Panc1 (cell line): Measurements from ENCODE around the gene PRC1. TPM values are rescaled to one million over a fixed set of nuclear protein-coding genes. Genes with fewer than 3 reads are reported as not detected.

Experiments used
- ATAC-seq: fragments of 200-7000 bp; cut with Tn5 transposase; 2 replicates; pipeline ENCODE4 v1.9.1; 2020; ENCODE audit warnings: mild to moderate bottlenecking, moderate library complexity
- BruUV-seq: library from RNA; stranded (reverse); fragments of 400-500 nt; replicated peaks from 2 replicates; lab custom pipeline; 2021; lab: Mats Ljungman, UMichigan
- CTCF ChIA-PET: fragments of 300-600 bp; sonication (Branson Sonifier 250); formaldehyde crosslinking; loops from one replicate; lab custom pipeline; 2022; ENCODE audit warnings: antibody characterized with exemption; lab: Charles Lee
- POLR2A ChIA-PET: fragments of 300-600 bp; sonication (Branson Sonifier 250); formaldehyde crosslinking; loops from one replicate; lab custom pipeline; 2022; ENCODE audit warnings: antibody characterized with exemption; lab: Charles Lee
- DNase-seq: peaks from one replicate; pipeline ENCODE4 v3.0.0-alpha.2; 2010; ENCODE audit warnings: low read depth, low spot score
- H3K27ac ChIP-seq: 2 replicates; pipeline ENCODE4 v1.5.1; 2011; ENCODE audit warnings: mild to moderate bottlenecking, low read length, inconsistent platforms
- H3K27me3 ChIP-seq: fragments of 200-500 bp; sonication (Bioruptor generic); 2 replicates; pipeline ENCODE4 v1.6.0; 2014; ENCODE audit warnings: low read length, inconsistent platforms; ENCODE audit not compliant: control insufficient read depth, insufficient read depth
- H3K36me3 ChIP-seq: fragments of 200-500 bp; sonication (Bioruptor generic); 2 replicates; pipeline ENCODE4 v1.5.1; 2014; ENCODE audit warnings: inconsistent platforms, mild to moderate bottlenecking, low read length, moderate library complexity; ENCODE audit not compliant: control insufficient read depth, insufficient read depth
- H3K4me1 ChIP-seq: 2 replicates; pipeline ENCODE4 v1.5.1; 2011; ENCODE audit warnings: inconsistent platforms, mild to moderate bottlenecking, low read length, moderate library complexity; ENCODE audit not compliant: control insufficient read depth, insufficient read depth
- H3K4me3 ChIP-seq, 2 experiments: 2 replicates each; pipeline ENCODE4 v1.5.1; 2011 to 2012; ENCODE audit warnings: low read depth in 2 of 2, low read length in 2 of 2, mild to moderate bottlenecking in 2 of 2, inconsistent platforms in 1 of 2, moderate library complexity in 1 of 2
- H3K9me3 ChIP-seq: fragments of 200-500 bp; sonication (Bioruptor generic); 2 replicates; pipeline ENCODE4 v1.5.1; 2014; ENCODE audit warnings: low read depth, mild to moderate bottlenecking, inconsistent platforms, low read length, moderate library complexity; ENCODE audit not compliant: control insufficient read depth, insufficient read depth
- POLR2AphosphoS5 ChIP-seq: IDR thresholded peaks from 2 replicates; pipeline ENCODE4 v1.6.1; 2012; ENCODE audit warnings: mild to moderate bottlenecking, low read depth, low read length, moderate library complexity
- SIN3A ChIP-seq: IDR thresholded peaks from 2 replicates; pipeline ENCODE4 v1.6.1; 2012; ENCODE audit warnings: low read depth, mild to moderate bottlenecking, low read length, moderate library complexity, borderline replicate concordance; ENCODE audit not compliant: insufficient read depth
- TCF7L2 ChIP-seq: IDR thresholded peaks from 2 replicates; pipeline ENCODE4 v1.6.1; 2011; ENCODE audit warnings: mild to moderate bottlenecking, low read depth, low read length, inconsistent platforms
- in situ Hi-C: cut with HindIII; loops from 2 replicates; pipeline ENCODE4 v1.10.0; 2016; ENCODE audit warnings: low sequenced_read_pairs, low pct_unique_long_range_greater_than_20kb
- intact Hi-C: fragments of 100-400 bp; cut with micrococcal nuclease; formaldehyde crosslinking; loops from one replicate; pipeline ENCODE4 v1.10.0; 2022; ENCODE audit not compliant: unreplicated experiment
- total RNA-seq: library from RNA; stranded (reverse); gene quantifications from one replicate; pipeline ENCODE4 v1.2.1, GENCODE V29; 2021; ENCODE audit not compliant: unreplicated experiment
- TF ChIP-seq, protein P1 (sequence below), 2 experiments: IDR thresholded peaks; 2 replicates each; pipeline ENCODE4 v1.6.1; 2011 to 2012; ENCODE audit warnings: low read depth in 2 of 2, control low read depth in 1 of 2, low read length in 1 of 2, mild to moderate bottlenecking in 1 of 2, moderate library complexity in 1 of 2; ENCODE audit not compliant: insufficient read depth in 1 of 2
- TF ChIP-seq, protein P2 (sequence below): fragments of 450-650 bp; IDR thresholded peaks from 2 replicates; pipeline ENCODE4 v1.5.1; 2017; ENCODE audit warnings: mild to moderate bottlenecking

The PRC1 gene
- total RNA-seq, 1 experiment from 2014 or later = 228 TPM

- ChIA-PET CTCF (interaction anchor here (0.5 to 3.1 kb wide), 8 partner anchors 10 to 285 kb away, joined by 3 to 16 read pairs (median 4); partner anchors contain the start of genes FES and MAN2A2), POLR2A (interaction anchor here (0.6 kb wide), 1 partner anchor 16 kb away, joined by 4 read pairs; no protein-coding TSS in a partner anchor)
- intact Hi-C loops = no loop called here
- peaks cover 2% of the 10 kb centered on the region; the same call in 1 of the 2 replicates for H3K36me3 ChIP-seq
- peak overlapping the region; percentile 20; the same call in 1 of the 2 replicates for H3K27ac ChIP-seq
- ATAC-seq = no peak
- peak overlapping the region; percentile 76 to 78; a peak in 3 of 4 replicates for H3K4me3 ChIP-seq
- in situ Hi-C loops = no loop called here
- TF ChIP-seq TCF7L2 (no peak), POLR2AphosphoS5 (no peak), SIN3A (no peak)
- TF ChIP-seq, protein P1, sequence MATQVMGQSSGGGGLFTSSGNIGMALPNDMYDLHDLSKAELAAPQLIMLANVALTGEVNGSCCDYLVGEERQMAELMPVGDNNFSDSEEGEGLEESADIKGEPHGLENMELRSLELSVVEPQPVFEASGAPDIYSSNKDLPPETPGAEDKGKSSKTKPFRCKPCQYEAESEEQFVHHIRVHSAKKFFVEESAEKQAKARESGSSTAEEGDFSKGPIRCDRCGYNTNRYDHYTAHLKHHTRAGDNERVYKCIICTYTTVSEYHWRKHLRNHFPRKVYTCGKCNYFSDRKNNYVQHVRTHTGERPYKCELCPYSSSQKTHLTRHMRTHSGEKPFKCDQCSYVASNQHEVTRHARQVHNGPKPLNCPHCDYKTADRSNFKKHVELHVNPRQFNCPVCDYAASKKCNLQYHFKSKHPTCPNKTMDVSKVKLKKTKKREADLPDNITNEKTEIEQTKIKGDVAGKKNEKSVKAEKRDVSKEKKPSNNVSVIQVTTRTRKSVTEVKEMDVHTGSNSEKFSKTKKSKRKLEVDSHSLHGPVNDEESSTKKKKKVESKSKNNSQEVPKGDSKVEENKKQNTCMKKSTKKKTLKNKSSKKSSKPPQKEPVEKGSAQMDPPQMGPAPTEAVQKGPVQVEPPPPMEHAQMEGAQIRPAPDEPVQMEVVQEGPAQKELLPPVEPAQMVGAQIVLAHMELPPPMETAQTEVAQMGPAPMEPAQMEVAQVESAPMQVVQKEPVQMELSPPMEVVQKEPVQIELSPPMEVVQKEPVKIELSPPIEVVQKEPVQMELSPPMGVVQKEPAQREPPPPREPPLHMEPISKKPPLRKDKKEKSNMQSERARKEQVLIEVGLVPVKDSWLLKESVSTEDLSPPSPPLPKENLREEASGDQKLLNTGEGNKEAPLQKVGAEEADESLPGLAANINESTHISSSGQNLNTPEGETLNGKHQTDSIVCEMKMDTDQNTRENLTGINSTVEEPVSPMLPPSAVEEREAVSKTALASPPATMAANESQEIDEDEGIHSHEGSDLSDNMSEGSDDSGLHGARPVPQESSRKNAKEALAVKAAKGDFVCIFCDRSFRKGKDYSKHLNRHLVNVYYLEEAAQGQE (IDR thresholded peaks at IDR 0.05; ENCODE audit: insufficient read depth in 1 of 2, low read depth in 2 of 2, low read length in 1 of 2) = no peak
- TF ChIP-seq, protein P2, sequence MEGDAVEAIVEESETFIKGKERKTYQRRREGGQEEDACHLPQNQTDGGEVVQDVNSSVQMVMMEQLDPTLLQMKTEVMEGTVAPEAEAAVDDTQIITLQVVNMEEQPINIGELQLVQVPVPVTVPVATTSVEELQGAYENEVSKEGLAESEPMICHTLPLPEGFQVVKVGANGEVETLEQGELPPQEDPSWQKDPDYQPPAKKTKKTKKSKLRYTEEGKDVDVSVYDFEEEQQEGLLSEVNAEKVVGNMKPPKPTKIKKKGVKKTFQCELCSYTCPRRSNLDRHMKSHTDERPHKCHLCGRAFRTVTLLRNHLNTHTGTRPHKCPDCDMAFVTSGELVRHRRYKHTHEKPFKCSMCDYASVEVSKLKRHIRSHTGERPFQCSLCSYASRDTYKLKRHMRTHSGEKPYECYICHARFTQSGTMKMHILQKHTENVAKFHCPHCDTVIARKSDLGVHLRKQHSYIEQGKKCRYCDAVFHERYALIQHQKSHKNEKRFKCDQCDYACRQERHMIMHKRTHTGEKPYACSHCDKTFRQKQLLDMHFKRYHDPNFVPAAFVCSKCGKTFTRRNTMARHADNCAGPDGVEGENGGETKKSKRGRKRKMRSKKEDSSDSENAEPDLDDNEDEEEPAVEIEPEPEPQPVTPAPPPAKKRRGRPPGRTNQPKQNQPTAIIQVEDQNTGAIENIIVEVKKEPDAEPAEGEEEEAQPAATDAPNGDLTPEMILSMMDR = peak; percentile 40
- H3K9me3 ChIP-seq = no peaks in the 10 kb centered on the region
- no peaks in the 10 kb centered on the region for H3K27me3 ChIP-seq
- H3K4me1 ChIP-seq = peaks cover 29% of the 10 kb centered on the region
- no peak for DNase-seq
- no TSS peak for BruUV-seq
Measured at GRCh38 chr15:90932660-90932991, 61.7 kb downstream of the PRC1 start.

GRCh38 chr15:90931828-90932659 is 62.3 kb downstream of the PRC1 start, which contains the start of gene HDDC3:
Gene HDDC3 (minus strand): TSS chr15:90932549. CDS start chr15:90932540, 9 bp downstream.
- Histone ChIP-seq H3K9me3 (no peaks in the 10 kb centered on the region), H3K36me3 (peaks cover 2% of the 10 kb centered on the region; the same call in 1 of the 2 replicates), H3K4me3 (peak within 1 kb of the TSS; percentile 76 to 78), H3K27ac (peak within 1 kb of the TSS; percentile 99), H3K27me3 (no peaks in the 10 kb centered on the region), H3K4me1 (peaks cover 29% of the 10 kb centered on the region)
- CTCF ChIA-PET = interaction anchor here (0.5 to 3.1 kb wide), 15 partner anchors 8 to 389 kb away, joined by 3 to 16 read pairs (median 4); partner anchors contain the start of gene MAN2A2
- in situ Hi-C loops (no loop called here), intact Hi-C loops (no loop called here)
- POLR2A ChIA-PET = interaction anchor here (0.5 to 0.6 kb wide), 2 partner anchors 16 to 418 kb away, joined by 3 to 4 read pairs; no protein-coding TSS in a partner anchor
- BruUV-seq = no TSS peak
- ATAC-seq = peak; percentile 75
- DNase-seq = no peak
- 0 out of 2 replicates have a peak, but pooled peaks have one; percentile 51 for TF ChIP-seq SIN3A
- TF ChIP-seq, protein P1 (IDR thresholded peaks at IDR 0.05; ENCODE audit: insufficient read depth in 1 of 2, low read depth in 2 of 2, low read length in 1 of 2) = peak in 1 of 2 experiments; percentile 63; a peak in 1 of 4 replicates
- TF ChIP-seq, protein P2 = peak; percentile 94
- no peak; the same call in 1 of the 2 replicates for TF ChIP-seq POLR2AphosphoS5
- TF ChIP-seq TCF7L2 = no peak
